Anterior cingulate cortex (tissue), 58 donors: ENCODE measurements around the gene BBS9.

Experiments
- DNase-seq, 58 donors: peaks; one replicate each; lab custom pipeline; 2025; lab: John Stamatoyannopoulos, UW

The BBS9 gene

DNA sequence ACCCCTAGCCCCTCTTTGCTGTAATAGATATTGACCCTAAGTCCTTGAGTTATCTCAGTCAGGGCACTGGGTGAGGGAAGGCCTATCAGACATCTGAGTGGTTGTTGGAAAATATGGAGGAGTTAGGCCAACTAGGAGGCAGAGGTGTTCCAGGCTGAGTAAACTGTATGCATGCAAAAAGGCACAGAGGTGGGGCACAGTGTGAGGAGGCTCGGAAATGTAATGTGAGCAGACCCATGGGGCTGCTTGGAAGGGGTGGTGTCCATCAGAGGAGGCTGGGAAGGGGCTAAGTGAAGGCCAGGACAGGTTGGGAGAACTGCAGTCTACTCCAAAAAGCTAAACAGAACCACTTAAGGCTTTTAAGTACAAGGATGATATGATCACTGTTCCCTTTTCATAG, 452.7 kb downstream of the BBS9 start:
- no peak for DNase-seq

DNA sequence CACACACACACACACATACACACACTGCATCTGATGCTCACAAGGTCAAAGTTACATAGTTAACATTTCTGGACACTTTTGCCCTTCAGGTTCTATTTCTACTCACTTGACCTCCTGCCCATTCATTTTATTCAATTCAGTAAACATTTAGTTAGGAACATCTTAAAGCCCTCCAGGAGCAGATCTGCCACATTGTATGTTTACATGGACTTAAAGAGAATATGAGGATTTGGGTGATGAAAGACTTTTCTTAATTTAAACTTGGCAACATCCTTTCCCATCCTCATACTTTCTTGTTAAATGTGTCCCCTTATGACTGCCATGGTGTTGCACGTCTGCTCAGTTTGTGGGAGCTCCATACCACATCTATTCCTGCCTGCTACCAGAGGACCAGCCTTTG, 453.2 kb downstream of the BBS9 start:
- no peak for DNase-seq

DNA sequence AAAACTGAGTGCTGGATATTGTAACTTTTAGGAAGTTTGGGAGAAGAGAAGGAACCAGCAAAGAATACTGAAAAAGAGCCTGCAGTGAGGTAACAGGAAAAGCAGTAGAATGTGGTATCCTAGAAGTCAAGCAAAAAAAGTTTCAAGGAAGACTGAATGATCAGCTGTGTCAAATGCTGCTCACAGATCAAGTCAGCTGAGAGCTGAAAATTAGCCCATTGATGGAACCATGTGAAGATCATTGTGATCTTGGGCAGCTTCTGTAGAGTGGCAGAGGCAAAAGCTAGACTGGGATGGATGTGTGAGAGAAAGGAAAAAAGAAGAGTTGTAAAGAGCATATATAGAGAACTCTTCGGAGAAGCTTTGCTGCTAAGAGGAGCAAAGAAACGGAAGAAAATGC, 460.5 kb downstream of the BBS9 start:
- no peak for DNase-seq

- no peak for DNase-seq
Measured at GRCh38 chr7:33590916-33591315, 461.6 kb downstream of the BBS9 start.

DNA sequence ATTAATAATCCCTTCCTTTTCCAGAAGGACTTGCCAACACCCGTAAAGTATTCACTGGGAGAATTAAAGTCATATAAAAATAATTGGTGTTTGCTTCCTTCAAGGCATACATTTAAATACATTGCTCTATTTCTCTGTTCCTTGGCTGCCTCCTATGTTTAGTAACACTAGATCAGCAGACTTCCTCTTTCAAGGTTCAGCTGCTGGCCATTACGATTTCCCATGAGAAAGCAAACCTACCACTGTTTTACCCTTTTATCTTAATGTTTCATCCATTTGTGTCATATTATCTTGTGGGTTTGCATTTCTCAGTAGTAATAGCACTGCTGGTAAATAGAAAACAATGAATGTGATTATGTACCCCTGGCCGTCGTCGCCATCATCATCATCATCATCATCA, 462.1 kb downstream of the BBS9 start:
- DNase-seq = no peak

- DNase-seq = no peak
Measured at GRCh38 chr7:33592718-33593117, 463.4 kb downstream of the BBS9 start.

- DNase-seq = no peak
Measured at GRCh38 chr7:33593611-33594010, 464.2 kb downstream of the BBS9 start.

GRCh38 chr7:33596686-33597085, 467.3 kb downstream of the BBS9 start:
- no peak for DNase-seq

DNA sequence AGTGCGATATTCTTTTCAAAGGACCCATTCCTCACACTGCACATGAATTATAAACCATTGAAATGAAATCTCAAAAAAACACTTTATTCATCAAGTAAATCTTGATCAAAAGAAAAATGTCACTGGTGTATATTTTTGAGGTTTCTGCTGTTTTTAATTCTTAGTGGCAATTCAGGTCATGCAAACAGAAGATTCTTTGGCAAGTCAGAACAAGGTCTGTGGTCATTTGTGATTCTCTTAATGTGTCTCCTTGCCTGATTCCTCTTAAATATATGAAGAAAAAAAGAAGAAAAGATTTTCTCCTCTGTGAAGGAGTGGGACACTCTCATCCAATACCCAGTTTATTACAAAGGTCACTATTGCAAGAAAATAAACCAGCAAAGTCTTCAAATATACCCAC, 467.8 kb downstream of the BBS9 start:
- DNase-seq = no peak

DNA sequence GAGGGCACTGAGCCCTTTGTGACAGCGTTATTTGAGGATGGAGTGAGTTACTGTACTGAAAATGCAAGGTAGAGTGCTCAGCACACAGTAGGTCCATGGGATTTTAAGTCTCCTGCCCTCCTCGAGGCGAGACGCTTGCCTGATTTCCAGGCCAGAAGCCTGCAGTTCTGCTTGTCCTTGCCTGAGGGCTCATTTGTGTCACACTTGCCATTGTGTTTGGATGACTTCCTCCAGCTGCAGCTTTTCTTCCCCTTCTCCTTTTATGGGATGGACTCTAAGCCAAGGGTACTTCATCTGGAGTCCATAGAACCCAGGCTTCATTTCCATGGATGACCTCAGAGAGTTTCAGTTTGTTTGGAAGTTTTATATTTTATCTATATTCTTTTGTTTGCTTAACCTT, 471.7 kb downstream of the BBS9 start:
- DNase-seq = no peak

- no peak for DNase-seq
Measured at GRCh38 chr7:33601884-33602283, 472.5 kb downstream of the BBS9 start.

- no peak for DNase-seq
Measured at GRCh38 chr7:33604056-33604455, 474.7 kb downstream of the BBS9 start.

GRCh38 chr7:33610918-33611317, 481.6 kb downstream of the BBS9 start:
- DNase-seq = no peak

DNA sequence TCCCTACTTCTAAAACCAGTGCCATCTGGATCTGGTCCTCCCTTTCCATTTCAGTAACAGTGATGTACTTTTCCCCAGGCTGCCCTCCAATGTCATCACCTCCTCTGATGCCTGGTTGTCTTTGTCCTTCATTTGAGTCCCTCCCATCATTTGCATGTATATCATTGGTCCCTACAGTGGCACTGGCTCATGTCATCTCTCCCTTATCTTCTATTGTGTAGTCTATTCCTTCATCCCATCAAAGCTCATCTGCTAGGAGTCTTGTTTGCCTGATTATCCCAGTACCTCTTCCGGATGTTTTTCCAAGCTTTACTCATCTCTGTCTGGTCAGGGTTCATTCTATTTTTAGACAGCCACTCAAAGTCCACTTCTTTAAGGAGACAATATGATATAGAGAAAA, 483.1 kb downstream of the BBS9 start:
- DNase-seq = no peak

GRCh38 chr7:33614357-33615117, 485.2 kb downstream of the BBS9 start:
- DNase-seq = no peak

DNA sequence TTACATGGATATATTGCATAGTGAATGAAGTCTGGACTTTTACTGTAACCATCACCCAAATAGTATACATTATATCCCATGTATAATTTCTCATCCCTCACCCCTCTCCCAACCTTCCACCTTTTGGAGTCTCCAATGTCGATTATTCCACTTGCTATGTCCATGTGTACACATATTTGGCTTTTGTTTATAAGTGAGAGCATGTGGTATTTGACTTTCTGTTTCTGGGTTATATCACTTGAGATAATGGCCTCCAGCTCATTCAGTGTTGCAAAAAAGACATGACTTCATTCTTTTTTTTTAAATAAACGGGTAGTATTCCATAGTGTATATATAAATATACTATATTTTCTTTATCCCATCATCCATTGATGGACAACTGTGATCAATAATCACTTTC, 487.4 kb downstream of the BBS9 start:
- DNase-seq = no peak

DNA sequence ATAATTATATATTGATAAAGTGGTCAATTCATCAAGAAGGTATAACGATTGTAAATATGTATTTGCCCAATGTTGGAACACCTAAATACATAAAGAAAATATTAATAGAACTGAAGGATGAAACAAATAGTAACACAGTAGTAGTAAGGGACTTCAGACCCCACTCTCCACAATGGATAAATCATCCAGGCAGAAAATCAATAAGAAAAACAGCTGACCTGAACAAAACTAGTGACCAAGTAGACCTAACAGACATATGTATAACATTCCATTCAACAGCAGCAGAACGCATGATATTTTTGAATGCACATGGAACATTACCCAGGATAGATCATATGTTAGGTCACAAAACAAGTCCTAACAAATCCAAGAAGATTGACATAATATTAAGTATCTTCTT, 489.9 kb downstream of the BBS9 start:
- no peak for DNase-seq

DNA sequence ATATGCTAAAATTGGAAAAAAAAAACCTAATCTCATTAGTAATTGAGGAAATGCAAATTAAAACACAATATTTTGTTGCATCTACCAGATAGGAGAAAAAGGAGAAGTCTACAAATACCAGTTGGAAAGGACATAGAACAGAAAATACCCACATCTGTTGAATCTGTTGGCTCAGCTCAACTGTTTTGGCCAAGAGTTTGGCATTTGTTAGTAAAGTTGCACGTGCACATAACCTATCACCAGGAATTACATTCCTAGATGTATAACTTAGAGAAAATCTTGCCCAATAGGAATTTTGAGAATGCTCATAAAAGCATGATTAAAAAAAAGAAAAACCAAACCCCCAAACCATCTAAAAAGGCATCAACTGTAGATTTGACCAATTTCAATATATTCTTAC, 493.9 kb downstream of the BBS9 start:
- no peak for DNase-seq

GRCh38 chr7:33624215-33624614, 494.9 kb downstream of the BBS9 start:
- no peak for DNase-seq

DNA sequence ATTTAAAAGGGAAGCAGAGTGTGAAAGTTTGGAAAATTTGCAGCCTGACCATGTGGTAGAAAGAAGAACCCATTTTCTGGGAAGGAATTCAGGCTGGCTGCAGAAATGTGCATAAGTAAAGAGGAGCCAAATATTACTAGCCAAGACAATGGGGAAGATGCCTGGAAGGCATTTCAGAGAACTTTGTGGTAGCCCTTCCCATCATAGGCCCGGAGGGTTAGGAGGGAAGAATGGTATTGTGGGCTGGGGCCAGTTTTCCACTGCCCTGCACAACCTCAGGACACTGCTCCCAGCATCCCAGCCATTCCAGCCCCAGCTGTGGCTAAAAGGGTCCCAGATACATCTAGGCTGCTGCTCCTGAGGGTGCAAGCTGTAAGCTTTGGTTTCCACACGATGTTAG, 497.5 kb downstream of the BBS9 start:
- DNase-seq = no peak

DNA sequence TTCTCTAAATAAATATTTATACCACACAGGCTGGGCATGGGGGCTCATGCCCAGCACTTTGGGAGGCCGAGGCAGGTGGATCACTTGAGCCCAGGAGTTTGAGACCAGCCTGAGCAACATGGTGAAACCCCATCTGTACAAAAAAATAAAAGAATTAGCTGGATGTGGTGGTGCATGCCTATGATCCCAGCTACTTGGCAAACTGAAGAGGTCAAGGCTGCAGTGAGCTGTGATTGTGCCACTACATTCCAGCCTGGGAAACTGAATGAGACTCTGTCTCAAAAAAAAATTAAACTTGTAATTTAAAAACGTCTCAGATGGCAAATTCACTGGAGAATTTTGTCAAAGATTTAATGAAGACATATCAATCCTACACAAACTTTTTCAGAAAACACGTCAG, 498.4 kb downstream of the BBS9 start:
- no peak for DNase-seq

- DNase-seq = no peak
Measured at GRCh38 chr7:33628894-33629293, 499.5 kb downstream of the BBS9 start.

GRCh38 chr7:33630359-33630758, 501.0 kb downstream of the BBS9 start:
- no peak for DNase-seq
